Stimulated activated CD8-positive, alpha-beta memory T cell treated with anti-CD3 and anti-CD28 coated beads, Interleukin-2, amount 100 ng/mL, for 1 hour (primary cell): ENCODE data around the gene ZNF664.

ENCODE experiments used
- DNase-seq, 2 donors: peaks; one replicate each; pipeline ENCODE4 v3.0.0-alpha.2; 2020; ENCODE audit warnings: low read depth in 2 of 2

The ZNF664 gene

GRCh38 chr12:124009781-124010180, 36.8 kb downstream of the ZNF664 start:
- no peak for DNase-seq

DNA sequence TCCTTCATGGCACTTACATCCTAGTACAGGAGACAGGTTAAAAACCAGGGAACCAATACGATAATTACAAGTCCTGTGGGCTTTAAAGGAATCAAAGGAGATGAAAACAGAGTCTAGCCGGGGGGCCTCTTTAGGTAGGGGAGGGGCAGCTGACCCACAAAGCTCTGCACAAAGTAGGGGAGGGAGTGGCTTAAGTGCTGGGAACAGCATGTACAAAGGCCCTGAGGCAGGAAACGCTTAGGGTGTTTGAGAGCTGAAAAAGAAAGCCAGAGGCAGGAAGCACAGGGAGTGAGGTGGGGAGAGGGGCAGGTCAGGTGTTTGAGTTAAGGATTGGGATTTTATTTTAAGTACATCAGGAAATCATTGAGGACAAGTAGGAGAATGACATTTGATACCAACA, 37.7 kb downstream of the ZNF664 start:
- no peak for DNase-seq

- no peak for DNase-seq
Measured at GRCh38 chr12:124011435-124012115, 38.6 kb downstream of the ZNF664 start.

- DNase-seq: no peak
Measured at GRCh38 chr12:124013073-124013472, 40.1 kb downstream of the ZNF664 start.

DNA sequence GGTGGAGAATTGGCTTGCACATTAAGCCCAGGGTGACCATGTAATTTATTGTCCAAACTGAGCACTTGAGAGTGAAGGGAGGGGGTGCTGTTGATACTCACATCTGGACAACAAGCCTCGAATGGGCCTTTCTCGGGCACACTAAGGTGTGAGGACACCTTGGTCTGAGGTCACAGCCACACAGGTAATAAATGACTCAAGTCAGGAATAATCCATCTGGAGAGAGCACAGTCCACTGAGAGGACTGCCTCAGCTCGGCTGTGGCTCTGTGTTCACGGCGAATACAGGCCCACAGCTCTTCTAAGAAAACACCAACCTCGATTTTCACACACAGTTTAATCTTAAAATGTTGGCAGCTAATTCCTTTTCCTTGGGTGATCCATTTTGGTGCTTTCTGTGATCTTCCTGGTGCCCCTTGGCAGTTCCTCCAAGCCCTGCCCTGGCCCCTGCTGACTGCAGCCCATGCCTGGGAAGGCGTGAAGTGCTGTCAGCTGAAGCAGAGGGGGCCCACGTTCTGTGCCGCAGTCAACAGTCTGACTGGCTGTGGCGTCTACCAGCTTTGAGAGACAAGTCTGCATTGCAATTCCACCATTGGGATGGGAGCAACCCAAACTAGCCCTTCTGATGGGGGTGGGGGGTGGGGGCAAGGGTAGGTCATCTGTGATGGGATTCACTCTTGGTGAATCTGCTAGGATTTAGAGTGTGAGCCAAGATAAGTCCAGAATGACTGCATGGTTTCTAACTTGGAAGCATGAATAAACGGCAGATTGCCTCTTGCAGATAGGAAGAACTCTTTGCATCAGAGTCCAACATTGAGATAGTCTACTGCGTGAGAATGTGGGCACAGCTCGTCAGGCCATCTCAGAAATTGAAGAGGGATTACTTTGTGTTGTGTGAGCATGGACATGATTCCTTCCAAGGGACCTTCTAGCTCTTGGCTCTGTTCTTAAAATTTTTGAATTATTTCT, 42.8 kb downstream of the ZNF664 start:
- DNase-seq: no peak

GRCh38 chr12:124017064-124017463, 44.0 kb downstream of the ZNF664 start:
- no peak for DNase-seq

DNA sequence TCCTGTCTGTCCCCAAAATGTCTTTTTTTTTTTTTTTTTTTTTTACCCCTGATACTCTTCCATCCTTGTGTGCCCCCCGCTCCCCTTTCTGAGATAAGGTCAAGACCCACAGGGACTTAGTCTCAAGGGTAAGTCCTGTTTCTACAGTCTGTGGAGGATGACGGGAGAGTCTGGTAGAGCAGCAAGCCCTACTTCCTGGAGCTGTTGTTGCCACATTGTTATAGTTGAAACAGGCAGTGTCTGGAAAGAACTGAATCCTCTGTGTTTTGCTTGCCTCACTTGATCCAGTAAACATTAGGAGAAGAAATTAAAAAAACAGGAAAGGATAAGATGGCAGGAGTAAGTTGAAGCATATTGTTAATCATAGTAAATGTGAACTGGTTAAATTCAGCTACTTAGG, 45.5 kb downstream of the ZNF664 start:
- no peak for DNase-seq

GRCh38 chr12:124019115-124019514, 46.1 kb downstream of the ZNF664 start:
- no peak for DNase-seq

DNA sequence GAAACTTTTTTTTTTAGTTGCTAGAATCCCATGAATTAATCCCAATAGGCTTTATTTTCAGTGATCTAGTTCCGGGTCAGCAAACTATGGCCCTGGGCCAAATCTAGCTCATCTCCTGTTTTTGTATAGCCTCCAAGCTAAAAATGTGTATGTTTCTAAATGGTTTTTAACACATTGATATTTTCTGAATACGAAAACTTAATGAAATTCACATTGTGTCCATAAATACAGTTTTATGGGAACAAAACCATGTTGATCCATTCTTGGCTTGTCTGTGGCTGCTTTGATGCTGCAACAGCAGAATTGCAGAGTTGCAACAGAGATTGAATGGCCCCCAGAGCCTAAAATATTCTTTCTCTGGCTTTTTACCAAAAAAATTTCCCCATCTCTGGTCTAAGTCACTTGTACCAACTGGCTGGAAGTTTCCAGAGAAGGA, 47.5 kb downstream of the ZNF664 start:
- no peak for DNase-seq

DNA sequence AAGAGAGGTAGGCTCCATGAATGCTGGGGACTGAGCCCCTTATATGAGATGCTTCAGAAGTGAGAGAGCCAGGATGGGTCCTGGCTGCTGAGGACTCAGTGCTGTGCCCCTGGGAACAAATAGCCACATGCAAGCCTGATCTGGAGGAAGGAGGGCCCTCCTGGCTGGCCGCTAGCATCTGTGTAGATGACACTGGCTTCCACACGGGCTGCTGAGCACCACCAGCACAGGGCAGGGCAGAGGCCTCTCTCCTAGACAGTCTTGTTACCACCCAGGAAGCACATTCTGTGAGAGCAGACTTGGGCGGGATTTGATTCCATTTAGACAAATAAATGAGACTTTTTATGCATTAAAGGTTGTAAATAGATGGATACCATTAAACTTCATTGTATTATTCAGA, 48.0 kb downstream of the ZNF664 start:
- no peak for DNase-seq

DNA sequence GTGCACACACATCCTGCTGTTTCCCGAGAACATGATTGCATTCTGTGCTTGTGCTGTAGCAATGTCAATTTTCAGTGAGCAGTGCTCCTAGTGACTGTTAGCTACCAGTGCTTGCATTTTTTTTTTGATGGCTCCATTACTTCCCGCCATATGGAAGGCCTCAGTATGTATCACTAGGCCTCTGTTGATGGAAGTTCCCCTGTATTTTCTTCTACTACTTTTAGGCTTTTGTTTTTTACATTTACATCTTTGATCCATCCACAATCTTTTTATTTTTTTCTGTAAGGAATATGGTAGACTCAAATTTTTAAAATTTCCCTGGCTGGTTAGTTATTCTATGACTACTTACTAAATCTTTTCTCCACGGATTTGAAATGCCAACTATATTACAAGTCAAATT, 49.1 kb downstream of the ZNF664 start:
- DNase-seq: no peak

- DNase-seq: no peak
Measured at GRCh38 chr12:124024263-124024678, 51.3 kb downstream of the ZNF664 start.

DNA sequence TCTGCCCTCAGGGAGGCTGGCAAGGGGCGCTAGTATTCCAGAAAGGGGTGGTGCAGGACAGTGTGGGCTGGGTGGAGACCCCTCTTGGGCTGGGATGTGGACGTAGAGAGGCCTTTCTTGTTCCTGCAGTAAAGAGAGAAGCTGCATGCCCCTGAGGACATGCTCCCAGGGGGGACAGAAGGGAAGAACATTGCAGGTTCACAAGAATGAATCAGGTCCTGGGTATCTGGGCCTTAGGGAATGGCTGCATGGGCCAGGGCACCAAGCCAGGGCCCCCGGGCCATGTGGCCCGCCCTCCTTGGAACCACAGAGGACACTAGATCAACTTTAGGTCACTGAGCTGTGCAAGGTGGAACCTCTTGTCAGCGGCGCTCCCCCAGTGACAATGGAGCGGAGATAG, 51.8 kb downstream of the ZNF664 start:
- no peak for DNase-seq

GRCh38 chr12:124025661-124026060, 52.6 kb downstream of the ZNF664 start:
- no peak for DNase-seq

- DNase-seq: no peak
Measured at GRCh38 chr12:124026755-124027745, 54.0 kb downstream of the ZNF664 start.

GRCh38 chr12:124027753-124028554, 54.9 kb downstream of the ZNF664 start:
- DNase-seq: no peak

- no peak for DNase-seq
Measured at GRCh38 chr12:124028555-124028925, 55.5 kb downstream of the ZNF664 start.

- no peak for DNase-seq
Measured at GRCh38 chr12:124030008-124030407, 57.0 kb downstream of the ZNF664 start.

DNA sequence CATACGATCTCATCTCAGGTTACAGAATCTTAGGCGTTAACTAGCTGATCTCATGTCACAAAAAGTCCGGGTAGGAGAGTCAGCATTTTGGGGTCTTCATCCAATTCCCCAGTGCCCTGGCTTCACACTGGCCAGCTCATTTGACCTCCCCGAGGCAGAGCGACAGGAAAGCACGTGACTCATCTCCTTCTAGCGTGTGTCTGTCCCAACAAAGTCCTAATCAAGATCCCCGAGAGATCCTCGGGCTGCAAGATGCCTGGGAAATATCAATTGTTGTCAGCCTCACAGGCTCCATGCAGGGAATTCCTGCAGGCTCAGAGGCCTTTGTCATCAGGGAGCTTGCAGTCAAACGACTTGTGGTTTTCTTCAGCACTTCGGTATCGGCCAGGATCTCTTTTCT, 57.5 kb downstream of the ZNF664 start:
- DNase-seq: no peak

DNA sequence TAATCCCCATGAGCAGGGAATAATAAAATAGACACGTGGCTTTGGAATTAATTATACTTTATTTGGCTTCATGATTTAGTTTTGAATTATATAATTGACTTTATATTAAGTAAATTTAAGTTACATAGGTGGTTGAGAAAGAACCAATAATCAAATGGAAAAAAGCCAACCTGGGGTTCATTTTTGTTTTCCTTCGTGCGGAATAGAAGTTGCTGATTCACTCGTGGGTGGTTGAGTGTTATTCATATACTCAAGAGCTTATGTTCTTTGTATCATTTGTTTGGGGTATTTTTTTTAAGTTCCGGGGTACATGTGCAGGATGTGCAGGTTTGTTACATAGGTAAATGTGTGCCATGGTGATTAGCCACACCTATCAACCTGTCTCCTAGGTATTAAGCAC, 58.0 kb downstream of the ZNF664 start:
- no peak for DNase-seq
